Suprapubic skin (tissue), 4 donors: Measurements from ENCODE around the gene ZEB2.

Experiments used
- CTCF ChIP-seq, 2 donors: fragments of 200-600 bp in 1 of 2; fragments of 450-650 bp in 1 of 2; sonication (generic) in 1 of 2; IDR thresholded peaks; one replicate each; pipeline ENCODE4 v1.5.1; 2016 to 2019; ENCODE audit warnings: antibody characterized with exemption in 2 of 2, mild to moderate bottlenecking in 1 of 2, moderate library complexity in 1 of 2
- EP300 ChIP-seq: sonication (generic); formaldehyde crosslinking; IDR thresholded peaks from one replicate; pipeline ENCODE4 v1.6.1; 2017; ENCODE audit warnings: antibody characterized with exemption
- POLR2A ChIP-seq, 2 donors: fragments of 450-650 bp; IDR thresholded peaks; one replicate each; pipeline ENCODE4 v1.6.1; 2017; ENCODE audit warnings: antibody characterized with exemption in 2 of 2, mild to moderate bottlenecking in 2 of 2, moderate library complexity in 2 of 2
- POLR2AphosphoS5 ChIP-seq, 3 donors: sonication (generic); formaldehyde crosslinking; IDR thresholded peaks; one replicate each; pipeline ENCODE4 v1.6.1; 2017; ENCODE audit warnings: antibody characterized with exemption in 3 of 3

GRCh38 chr2:144472046-144472412, 47.9 kb downstream of the ZEB2 start:
- TF ChIP-seq CTCF (IDR thresholded peaks at IDR 0.05) (no peak), POLR2AphosphoS5 (IDR thresholded peaks at IDR 0.05) (no peak), EP300 (no peak), POLR2A (IDR thresholded peaks at IDR 0.05) (no peak)
